ENCODE measurements around the gene CCSER2. TPM values are rescaled to one million over a fixed set of nuclear protein-coding genes. Genes with fewer than 3 reads are reported as not detected.
"Not testable (repeated sequence)": the region's sequence is repeated elsewhere in the genome, so short reads cannot be mapped to it uniquely, and the experiment has no call there.

The CCSER2 gene
- total RNA-seq, 1 donor from 2014 or later: 16.4 TPM

GRCh38 chr10:84519235-84519634, 190.8 kb downstream of the CCSER2 start:
- DNase-seq (ENCODE audit: low read depth, low spot score): no peak

- DNase-seq (ENCODE audit: low read depth, low spot score): no peak
Observed at GRCh38 chr10:84521013-84521412, 192.6 kb downstream of the CCSER2 start.

GRCh38 chr10:84521468-84521867, 193.1 kb downstream of the CCSER2 start:
- DNase-seq (ENCODE audit: low read depth, low spot score): no peak

GRCh38 chr10:84522612-84523462, 194.4 kb downstream of the CCSER2 start:
- no peak for DNase-seq (ENCODE audit: low read depth, low spot score)

GRCh38 chr10:84523526-84523925, 195.1 kb downstream of the CCSER2 start:
- no peak for DNase-seq (ENCODE audit: low read depth, low spot score)

GRCh38 chr10:84524435-84524834, 196.0 kb downstream of the CCSER2 start:
- no peak for DNase-seq (ENCODE audit: low read depth, low spot score)

GRCh38 chr10:84525120-84525806, 196.9 kb downstream of the CCSER2 start:
- DNase-seq (ENCODE audit: low read depth, low spot score): peak; percentile 89

GRCh38 chr10:84525807-84526182, 197.4 kb downstream of the CCSER2 start:
- DNase-seq (ENCODE audit: low read depth, low spot score): not testable (repeated sequence)

- DNase-seq (ENCODE audit: low read depth, low spot score): not testable (repeated sequence)
Observed at GRCh38 chr10:84527386-84527785, 199.0 kb downstream of the CCSER2 start.

GRCh38 chr10:84528526-84528925, 200.1 kb downstream of the CCSER2 start:
- not testable (repeated sequence) for DNase-seq (ENCODE audit: low read depth, low spot score)

- DNase-seq (ENCODE audit: low read depth, low spot score): no peak
Observed at GRCh38 chr10:84530724-84531325, 202.4 kb downstream of the CCSER2 start.

- DNase-seq (ENCODE audit: low read depth, low spot score): no peak
Observed at GRCh38 chr10:84531396-84531795, 203.0 kb downstream of the CCSER2 start.

- DNase-seq (ENCODE audit: low read depth, low spot score): no peak
Observed at GRCh38 chr10:84534168-84534567, 205.8 kb downstream of the CCSER2 start.

- no peak for DNase-seq (ENCODE audit: low read depth, low spot score)
Observed at GRCh38 chr10:84537447-84537931, 209.1 kb downstream of the CCSER2 start.

- no peak for DNase-seq (ENCODE audit: low read depth, low spot score)
Observed at GRCh38 chr10:84538036-84538435, 209.6 kb downstream of the CCSER2 start.

GRCh38 chr10:84539216-84539615, 210.8 kb downstream of the CCSER2 start:
- no peak for DNase-seq (ENCODE audit: low read depth, low spot score)

- no peak for DNase-seq (ENCODE audit: low read depth, low spot score)
Observed at GRCh38 chr10:84540022-84540616, 211.7 kb downstream of the CCSER2 start.

- no peak for DNase-seq (ENCODE audit: low read depth, low spot score)
Observed at GRCh38 chr10:84540617-84541288, 212.4 kb downstream of the CCSER2 start.

- DNase-seq (ENCODE audit: low read depth, low spot score): no peak
Observed at GRCh38 chr10:84541289-84541637, 212.9 kb downstream of the CCSER2 start.

- DNase-seq (ENCODE audit: low read depth, low spot score): no peak
Observed at GRCh38 chr10:84542522-84543490, 214.4 kb downstream of the CCSER2 start.

Measured in pulmonary artery endothelial cell (primary cell).